Tibial artery (tissue), 4 donors: ENCODE measurements around the gene RNF5.
"Not testable (repeated sequence)": the region's sequence is repeated elsewhere in the genome, so short reads cannot be mapped to it uniquely, and the experiment has no call there.

Experiments
- DNase-seq, 2 donors: peaks; one replicate each; pipeline ENCODE4 v3.0.0-alpha.2; 2019
- H3K27ac ChIP-seq, 2 donors: fragments of 200-600 bp; sonication (generic) in 1 of 2; 1 replicate in 1 of 2; 2 replicates in 1 of 2; pipeline ENCODE4 v1.5.1; 2018 to 2019; ENCODE audit warnings: mild to moderate bottlenecking in 1 of 2
- H3K27me3 ChIP-seq, 2 donors: fragments of 200-600 bp; sonication (generic) in 1 of 2; one replicate each; pipeline versions ENCODE4 v1.5.1 to v1.6.0; 2016 to 2019
- H3K36me3 ChIP-seq, 3 donors: fragments of 200-600 bp; sonication (generic) in 2 of 3; one replicate each; pipeline ENCODE4 v1.5.1; 2016 to 2019; ENCODE audit warnings: mild to moderate bottlenecking in 2 of 3
- H3K4me1 ChIP-seq, 4 donors: fragments of 200-600 bp; sonication (generic) in 2 of 4; 1 replicate in 3 of 4; 2 replicates in 1 of 4; pipeline ENCODE4 v1.5.1; 2016 to 2019
- H3K4me3 ChIP-seq, 2 donors: fragments of 200-600 bp; sonication (generic) in 1 of 2; 1 replicate in 1 of 2; 2 replicates in 1 of 2; pipeline ENCODE4 v1.5.1; 2018 to 2019; ENCODE audit warnings: mild to moderate bottlenecking in 2 of 2
- H3K9me3 ChIP-seq, 3 donors: fragments of 200-600 bp; sonication (generic) in 1 of 3; one replicate each; pipeline ENCODE4 v1.5.1; 2016 to 2019
- intact Hi-C: fragments of 100-400 bp; cut with DNase I; formaldehyde crosslinking; loops from one replicate; pipeline ENCODE4 v1.15.0; 2023; ENCODE audit warnings: low total_unique reads
- TF ChIP-seq, protein P1 (sequence below), 2 experiments: fragments of 200-600 bp in 1 of 2; fragments of 450-650 bp in 1 of 2; IDR thresholded peaks; one replicate each; pipeline ENCODE4 v1.5.1; 2017 to 2019; ENCODE audit warnings: antibody characterized with exemption in 2 of 2, mild to moderate bottlenecking in 1 of 2, moderate library complexity in 1 of 2

RNF5 gene

GRCh38 chr6:32133786-32134185 is 44.4 kb upstream of the RNF5 start:
- TF ChIP-seq, protein P1, sequence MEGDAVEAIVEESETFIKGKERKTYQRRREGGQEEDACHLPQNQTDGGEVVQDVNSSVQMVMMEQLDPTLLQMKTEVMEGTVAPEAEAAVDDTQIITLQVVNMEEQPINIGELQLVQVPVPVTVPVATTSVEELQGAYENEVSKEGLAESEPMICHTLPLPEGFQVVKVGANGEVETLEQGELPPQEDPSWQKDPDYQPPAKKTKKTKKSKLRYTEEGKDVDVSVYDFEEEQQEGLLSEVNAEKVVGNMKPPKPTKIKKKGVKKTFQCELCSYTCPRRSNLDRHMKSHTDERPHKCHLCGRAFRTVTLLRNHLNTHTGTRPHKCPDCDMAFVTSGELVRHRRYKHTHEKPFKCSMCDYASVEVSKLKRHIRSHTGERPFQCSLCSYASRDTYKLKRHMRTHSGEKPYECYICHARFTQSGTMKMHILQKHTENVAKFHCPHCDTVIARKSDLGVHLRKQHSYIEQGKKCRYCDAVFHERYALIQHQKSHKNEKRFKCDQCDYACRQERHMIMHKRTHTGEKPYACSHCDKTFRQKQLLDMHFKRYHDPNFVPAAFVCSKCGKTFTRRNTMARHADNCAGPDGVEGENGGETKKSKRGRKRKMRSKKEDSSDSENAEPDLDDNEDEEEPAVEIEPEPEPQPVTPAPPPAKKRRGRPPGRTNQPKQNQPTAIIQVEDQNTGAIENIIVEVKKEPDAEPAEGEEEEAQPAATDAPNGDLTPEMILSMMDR (IDR thresholded peaks at IDR 0.05) = no peak
- Histone ChIP-seq H3K27ac (no peak overlapping the region), H3K9me3 (no peaks in the 10 kb centered on the region), H3K27me3 (no peaks in the 10 kb centered on the region), H3K4me3 (no peak overlapping the region), H3K36me3 (no peaks in the 10 kb centered on the region), H3K4me1 (peaks cover 0 to 17% (median 11%) of the 10 kb centered on the region in 4 donors)
- intact Hi-C loops = no loop called here
- DNase-seq = no peak

DNA sequence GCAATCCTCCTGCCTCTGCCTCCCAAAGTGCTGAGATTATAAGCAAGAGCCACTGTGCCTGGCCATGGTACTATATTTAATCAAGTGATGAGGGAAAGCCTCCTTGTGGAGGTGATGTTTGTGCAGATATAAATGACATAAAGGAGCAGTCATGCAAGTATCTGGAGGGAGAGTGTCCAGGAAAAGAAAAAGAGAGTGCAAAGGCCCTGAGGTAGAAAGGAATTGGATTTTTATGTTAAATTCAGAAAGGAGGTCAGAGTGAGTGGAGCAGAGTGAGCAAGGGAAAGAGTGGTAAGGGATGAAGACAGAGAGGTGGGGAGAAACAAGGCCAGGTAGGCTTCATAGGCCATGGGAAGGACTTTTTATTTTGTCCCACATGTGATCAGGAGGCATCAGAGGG is 40.8 kb upstream of the RNF5 start:
- Histone ChIP-seq H3K27me3 (no peaks in the 10 kb centered on the region), H3K4me1 (no peaks in the 10 kb centered on the region), H3K27ac (no peak overlapping the region), H3K9me3 (no peaks in the 10 kb centered on the region), H3K4me3 (no peak overlapping the region), H3K36me3 (no peaks in the 10 kb centered on the region)
- DNase-seq = no peak
- intact Hi-C loops = no loop called here
- TF ChIP-seq, protein P1 (IDR thresholded peaks at IDR 0.05) = no peak

DNA sequence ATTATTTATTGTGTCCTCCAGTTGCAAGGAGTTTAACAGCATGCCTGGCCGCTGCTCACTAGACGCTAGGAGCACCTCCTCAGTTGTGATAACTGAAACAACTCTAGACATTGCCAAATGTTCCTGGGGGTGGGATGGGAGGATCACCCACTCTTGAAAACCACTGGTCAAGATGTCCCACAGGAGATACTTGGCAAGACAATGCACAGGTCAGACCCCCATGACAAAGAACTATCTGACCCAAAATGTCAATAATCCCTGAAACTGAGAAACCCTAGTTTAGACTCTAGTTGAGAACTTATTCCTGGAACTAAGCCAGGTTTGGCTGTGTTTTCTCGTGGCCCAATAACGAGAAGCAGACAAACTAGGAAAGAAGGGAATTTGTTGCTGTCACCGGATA is 38.6 kb upstream of the RNF5 start:
- H3K4me1 ChIP-seq = no peaks in the 10 kb centered on the region
- intact Hi-C loops = no loop called here
- no peaks in the 10 kb centered on the region for H3K27me3 ChIP-seq
- no peak overlapping the region for H3K27ac ChIP-seq
- H3K36me3 ChIP-seq = no peaks in the 10 kb centered on the region
- TF ChIP-seq, protein P1 (IDR thresholded peaks at IDR 0.05) = no peak
- H3K4me3 ChIP-seq = no peak overlapping the region
- no peaks in the 10 kb centered on the region for H3K9me3 ChIP-seq
- DNase-seq = no peak

GRCh38 chr6:32140420-32141046 is 37.7 kb upstream of the RNF5 start:
- TF ChIP-seq, protein P1 (IDR thresholded peaks at IDR 0.05) = no peak
- Histone ChIP-seq H3K27ac (no peak overlapping the region), H3K27me3 (no peaks in the 10 kb centered on the region), H3K36me3 (no peaks in the 10 kb centered on the region), H3K4me1 (no peaks in the 10 kb centered on the region), H3K4me3 (no peak overlapping the region), H3K9me3 (no peaks in the 10 kb centered on the region)
- DNase-seq = no peak
- intact Hi-C loops = no loop called here

DNA sequence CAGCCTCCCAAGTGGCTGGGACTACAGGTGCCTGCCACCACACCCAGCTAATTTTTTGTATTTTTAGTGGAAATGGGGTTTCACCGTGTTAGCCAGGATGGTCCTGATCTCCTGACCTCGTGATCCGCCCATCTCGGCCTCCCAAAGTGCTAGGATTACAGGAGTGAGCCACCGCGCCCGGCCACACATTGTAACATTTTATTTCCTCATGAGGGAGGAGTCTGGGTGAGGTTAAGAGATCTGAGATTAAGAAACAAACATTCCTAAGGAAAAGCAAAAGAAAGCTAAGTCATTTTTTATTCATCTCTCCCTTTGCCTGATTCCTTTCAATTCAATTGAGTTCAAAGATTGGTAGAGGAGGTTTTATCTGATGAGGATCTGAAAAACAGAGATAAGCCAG is 34.0 kb upstream of the RNF5 start:
- not testable (repeated sequence) for H3K27ac ChIP-seq, H3K4me1 ChIP-seq

GRCh38 chr6:32146287-32146686 is 31.9 kb upstream of the RNF5 start:
- Histone ChIP-seq H3K27me3 (no peaks in the 10 kb centered on the region), H3K27ac (no peak overlapping the region), H3K4me1 (peaks cover 0 to 15% (median 15%) of the 10 kb centered on the region in 4 donors), H3K36me3 (peaks cover 4 to 11% (median 11%) of the 10 kb centered on the region in 3 donors), H3K4me3 (no peak overlapping the region), H3K9me3 (no peaks in the 10 kb centered on the region)
- intact Hi-C loops = no loop called here
- TF ChIP-seq, protein P1 (IDR thresholded peaks at IDR 0.05) = no peak
- DNase-seq = no peak

More for the DNA sequence above, 34.0 kb upstream of the RNF5 start:
- H3K36me3 ChIP-seq, H3K9me3 ChIP-seq, DNase-seq, H3K27me3 ChIP-seq, intact Hi-C loops, H3K4me3 ChIP-seq: not testable (repeated sequence)
